Measurements from ENCODE around the gene CHCHD10.

- TF ChIP-seq ATF6 (CRISPR knock-in tag; IDR thresholded peaks at IDR 0.05) (no peak), STAT6 (CRISPR knock-in tag; conservative IDR thresholded peaks at IDR 0.05; ENCODE audit: low read depth) (no peak), ZNF121 (CRISPR knock-in tag; IDR thresholded peaks at IDR 0.05) (no peak), CTCF (IDR thresholded peaks at IDR 0.05) (no peak), E2F5 (CRISPR knock-in tag; IDR thresholded peaks at IDR 0.05) (no peak), ZBTB21 (CRISPR knock-in tag; IDR thresholded peaks at IDR 0.05; ENCODE audit: borderline replicate concordance) (no peak), SP1 (CRISPR knock-in tag; conservative IDR thresholded peaks at IDR 0.05) (no peak), ZNF232 (CRISPR knock-in tag; IDR thresholded peaks at IDR 0.05) (no peak), IRF2 (CRISPR knock-in tag; IDR thresholded peaks at IDR 0.05; ENCODE audit: borderline replicate concordance, low read depth) (no peak), USF2 (CRISPR knock-in tag; IDR thresholded peaks at IDR 0.05) (no peak), USF1 (CRISPR knock-in tag; IDR thresholded peaks at IDR 0.05) (no peak), SMAD4 (CRISPR knock-in tag; IDR thresholded peaks at IDR 0.05) (no peak)
Observed at GRCh38 chr22:23769321-23769965, 1.7 kb upstream of the CHCHD10 start.
